Activated naive CD8-positive, alpha-beta T cell treated with anti-CD3 and anti-CD28 coated beads, Interleukin-2, amount 10 ng/mL, durations not matched to agents 7 days and 5 days (primary cell): Measurements from ENCODE around the gene HIPK2. TPM values are rescaled to one million over a fixed set of nuclear protein-coding genes. Genes with fewer than 3 reads are reported as not detected.
"Not testable (repeated sequence)": the region's sequence is repeated elsewhere in the genome, so short reads cannot be mapped to it uniquely, and the experiment has no call there.

Experiments used
- ATAC-seq: fragments of 150-1000 bp; cut with Tn5 transposase; one replicate; pipeline ENCODE4 v1.10.0; 2021; ENCODE audit warnings: low read depth, moderate library complexity
- POLR2A ChIA-PET: fragments of 350-600 bp; sonication (Branson Sonifier 250); formaldehyde crosslinking; loops from one replicate; lab custom pipeline; 2021; ENCODE audit warnings: antibody characterized with exemption; lab: Charles Lee
- DNase-seq: peaks from one replicate; pipeline ENCODE4 v3.0.0; 2021
- H3K27ac Mint-ChIP-seq: one replicate; pipeline ENCODE4 v1.8.0; 2022; ENCODE audit warnings: mild to moderate bottlenecking, mixed read lengths
- H3K27me3 Mint-ChIP-seq: one replicate; pipeline ENCODE4 v1.8.0; 2022; ENCODE audit warnings: mild to moderate bottlenecking, moderate library complexity, mixed read lengths
- H3K36me3 Mint-ChIP-seq: one replicate; pipeline ENCODE4 v1.8.0; 2021; ENCODE audit warnings: mild to moderate bottlenecking, mixed read lengths
- H3K4me1 Mint-ChIP-seq: one replicate; pipeline ENCODE4 v1.8.0; 2021; ENCODE audit warnings: mixed read lengths
- H3K4me3 Mint-ChIP-seq: one replicate; pipeline ENCODE4 v1.8.0; 2022; ENCODE audit warnings: mild to moderate bottlenecking, moderate library complexity, mixed read lengths
- H3K9me3 Mint-ChIP-seq: one replicate; pipeline ENCODE4 v1.8.0; 2021; ENCODE audit warnings: mixed read lengths
- total RNA-seq, 2 experiments: library from RNA; stranded (reverse); gene quantifications; one replicate each; pipeline ENCODE4 v1.2.3, GENCODE V29; 2021

The HIPK2 gene
- total RNA-seq, 2 experiments from 2014 or later, result 18.4 to 19.5 TPM

DNA sequence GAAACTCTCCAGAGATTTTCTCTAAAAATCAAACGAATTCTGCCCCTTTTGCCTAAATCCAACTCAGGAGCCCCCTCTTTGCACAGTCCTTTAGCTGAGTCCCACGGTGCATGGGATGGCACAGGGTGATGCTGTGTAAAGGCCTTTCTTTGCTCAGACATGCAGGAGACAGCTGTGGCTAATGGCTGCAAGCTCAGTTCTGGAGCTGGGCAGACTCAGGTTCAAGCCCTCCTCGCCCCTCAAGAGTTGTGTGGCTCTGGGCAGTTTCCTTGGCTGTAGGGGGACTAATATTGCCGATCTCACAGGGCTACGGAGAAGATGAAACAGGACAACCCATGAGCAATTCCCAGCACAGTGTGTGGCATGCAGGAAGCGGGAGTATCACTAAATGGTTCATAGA is 211.7 kb downstream of the HIPK2 start:
- DNase-seq (no peak), ATAC-seq (no peak)
- Mint-ChIP-seq H3K27me3 (no peaks in the 10 kb centered on the region), H3K4me3 (no peak overlapping the region), H3K9me3 (no peaks in the 10 kb centered on the region), H3K36me3 (peaks cover 2% of the 10 kb centered on the region), H3K4me1 (no peaks in the 10 kb centered on the region), H3K27ac (no peak overlapping the region)
- POLR2A ChIA-PET, result no interaction called here

DNA sequence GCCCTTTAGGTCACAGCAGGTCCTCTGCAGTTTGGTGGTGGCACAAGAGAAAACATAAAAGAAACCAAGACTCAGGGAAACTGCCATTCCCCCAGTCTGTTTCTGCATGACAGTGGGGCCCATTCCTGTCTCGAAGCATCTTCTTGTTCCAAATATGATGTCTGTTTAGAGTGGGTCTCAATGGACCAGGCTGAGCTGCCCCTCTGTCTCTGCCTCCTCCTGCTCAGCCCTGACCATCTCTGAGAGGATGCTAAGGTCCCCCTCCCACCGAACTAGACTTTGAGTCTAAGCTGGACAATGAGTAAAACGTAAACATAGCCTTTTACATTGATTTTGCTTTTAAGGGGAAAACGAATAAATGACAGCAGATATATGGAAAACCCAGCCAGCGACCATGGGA is 213.9 kb downstream of the HIPK2 start:
- Mint-ChIP-seq H3K27ac (no peak overlapping the region), H3K4me3 (no peak overlapping the region), H3K36me3 (peaks cover 2% of the 10 kb centered on the region), H3K9me3 (peaks cover 5% of the 10 kb centered on the region), H3K4me1 (no peaks in the 10 kb centered on the region), H3K27me3 (peaks cover 3% of the 10 kb centered on the region)
- no peak for DNase-seq
- POLR2A ChIA-PET, result no interaction called here
- no peak for ATAC-seq

DNA sequence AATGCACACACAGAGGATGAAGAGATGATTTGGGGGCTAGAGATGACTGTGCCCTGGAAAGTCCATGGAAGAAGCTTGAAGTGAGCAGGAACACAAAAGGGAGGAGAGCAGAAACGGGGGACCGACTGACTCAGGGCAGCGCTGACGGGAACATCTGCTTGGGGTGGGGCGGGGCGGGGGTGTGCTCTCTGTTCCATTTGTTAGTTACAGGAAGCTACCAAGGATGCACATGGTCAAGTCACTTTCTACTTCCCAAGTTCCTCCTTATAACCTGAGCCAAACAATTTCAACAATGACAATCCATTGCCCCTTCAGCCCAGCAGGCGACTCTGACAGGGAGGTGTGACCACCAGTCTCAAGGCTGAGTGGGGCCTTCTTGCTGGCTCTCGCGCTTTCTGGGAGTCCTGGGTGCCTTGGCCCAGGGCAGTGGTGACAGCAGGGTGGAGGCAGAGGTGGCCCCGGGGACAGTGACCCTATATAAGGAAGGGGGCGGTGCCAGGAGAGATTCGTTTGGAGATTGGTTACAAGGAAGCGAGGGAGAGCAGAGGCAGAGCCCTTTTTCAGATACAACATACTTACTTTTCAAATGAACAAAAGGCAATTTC is 214.7 kb downstream of the HIPK2 start:
- Mint-ChIP-seq H3K9me3 (peaks cover 5% of the 10 kb centered on the region), H3K27me3 (peaks cover 3% of the 10 kb centered on the region), H3K4me1 (no peaks in the 10 kb centered on the region), H3K27ac (no peak overlapping the region), H3K36me3 (peaks cover 2% of the 10 kb centered on the region), H3K4me3 (no peak overlapping the region)
- ATAC-seq, result no peak
- no peak for DNase-seq
- POLR2A ChIA-PET, result no interaction called here

DNA sequence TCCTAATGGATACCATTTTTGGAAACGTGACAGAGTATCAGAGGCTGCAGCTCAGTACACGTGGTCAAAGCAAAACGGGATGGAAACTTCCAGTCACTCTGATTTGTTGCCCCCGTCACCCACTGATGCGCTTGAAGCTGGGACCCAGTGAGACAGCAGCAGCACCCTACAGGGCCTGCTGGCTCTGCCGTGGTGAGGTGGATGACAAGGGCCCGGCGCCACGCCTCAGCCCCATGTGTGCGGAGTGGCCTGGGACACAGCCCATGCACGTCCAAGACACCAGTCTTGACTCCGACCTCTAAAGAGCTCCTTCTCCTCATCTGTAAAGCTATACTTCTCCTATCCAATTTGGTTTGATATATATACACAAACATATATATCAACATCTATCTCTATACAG is 215.3 kb downstream of the HIPK2 start:
- ATAC-seq (no peak), DNase-seq (no peak)
- POLR2A ChIA-PET, result no interaction called here
- peaks cover 3% of the 10 kb centered on the region for H3K27me3 Mint-ChIP-seq
- no peaks in the 10 kb centered on the region for H3K36me3 Mint-ChIP-seq
- peaks cover 5% of the 10 kb centered on the region for H3K9me3 Mint-ChIP-seq
- no peak overlapping the region for H3K4me3 Mint-ChIP-seq
- no peak overlapping the region for H3K27ac Mint-ChIP-seq
- H3K4me1 Mint-ChIP-seq, result no peaks in the 10 kb centered on the region

DNA sequence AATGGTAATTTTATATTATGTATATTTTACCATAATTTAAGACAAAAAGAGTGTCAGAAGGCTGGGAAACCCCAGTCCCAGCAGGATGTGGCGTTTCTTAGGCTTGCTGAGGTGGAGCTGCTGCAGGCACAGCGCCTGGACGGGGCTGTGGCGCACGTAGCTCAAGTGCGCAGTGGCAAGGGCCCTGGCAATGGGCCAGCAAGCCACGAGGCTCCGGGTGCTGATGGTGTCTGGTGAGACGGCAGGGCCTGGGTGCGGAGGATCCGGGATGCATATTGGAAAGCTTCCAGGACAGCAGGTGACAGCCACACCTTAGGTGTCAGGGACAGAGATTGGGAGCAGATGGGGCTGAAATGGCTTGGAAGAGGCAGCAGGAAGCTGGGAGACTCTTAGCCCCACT is 217.1 kb downstream of the HIPK2 start:
- Mint-ChIP-seq H3K4me1 (no peaks in the 10 kb centered on the region), H3K36me3 (no peaks in the 10 kb centered on the region), H3K4me3 (no peak overlapping the region), H3K27me3 (peaks cover 17% of the 10 kb centered on the region), H3K27ac (peak overlapping the region; percentile 41), H3K9me3 (peaks cover 5% of the 10 kb centered on the region)
- DNase-seq (no peak), ATAC-seq (no peak)
- POLR2A ChIA-PET, result no interaction called here

DNA sequence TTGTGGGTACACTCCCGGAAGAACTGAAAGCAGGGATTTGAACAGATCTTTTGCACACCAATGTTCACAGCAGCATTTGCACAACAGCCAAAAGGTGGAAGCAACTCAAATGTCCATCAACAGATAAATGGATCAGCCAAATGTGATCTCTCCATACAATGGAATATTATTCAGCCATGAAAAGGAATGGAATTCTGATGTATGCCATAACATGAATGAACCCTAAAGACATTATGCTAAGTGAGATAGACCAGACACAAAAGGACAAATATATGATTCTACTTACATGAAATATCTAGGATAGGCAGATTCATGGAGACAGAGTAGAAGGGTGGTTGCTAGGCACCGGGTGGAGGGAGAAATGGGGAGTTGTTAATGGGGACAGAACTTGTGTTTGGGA is 217.6 kb downstream of the HIPK2 start:
- ATAC-seq, result no peak
- Mint-ChIP-seq H3K4me3 (no peak overlapping the region), H3K27me3 (peaks cover 19% of the 10 kb centered on the region), H3K27ac (no peak overlapping the region), H3K4me1 (no peaks in the 10 kb centered on the region), H3K9me3 (peaks cover 5% of the 10 kb centered on the region), H3K36me3 (no peaks in the 10 kb centered on the region)
- POLR2A ChIA-PET, result no interaction called here
- no peak for DNase-seq

DNA sequence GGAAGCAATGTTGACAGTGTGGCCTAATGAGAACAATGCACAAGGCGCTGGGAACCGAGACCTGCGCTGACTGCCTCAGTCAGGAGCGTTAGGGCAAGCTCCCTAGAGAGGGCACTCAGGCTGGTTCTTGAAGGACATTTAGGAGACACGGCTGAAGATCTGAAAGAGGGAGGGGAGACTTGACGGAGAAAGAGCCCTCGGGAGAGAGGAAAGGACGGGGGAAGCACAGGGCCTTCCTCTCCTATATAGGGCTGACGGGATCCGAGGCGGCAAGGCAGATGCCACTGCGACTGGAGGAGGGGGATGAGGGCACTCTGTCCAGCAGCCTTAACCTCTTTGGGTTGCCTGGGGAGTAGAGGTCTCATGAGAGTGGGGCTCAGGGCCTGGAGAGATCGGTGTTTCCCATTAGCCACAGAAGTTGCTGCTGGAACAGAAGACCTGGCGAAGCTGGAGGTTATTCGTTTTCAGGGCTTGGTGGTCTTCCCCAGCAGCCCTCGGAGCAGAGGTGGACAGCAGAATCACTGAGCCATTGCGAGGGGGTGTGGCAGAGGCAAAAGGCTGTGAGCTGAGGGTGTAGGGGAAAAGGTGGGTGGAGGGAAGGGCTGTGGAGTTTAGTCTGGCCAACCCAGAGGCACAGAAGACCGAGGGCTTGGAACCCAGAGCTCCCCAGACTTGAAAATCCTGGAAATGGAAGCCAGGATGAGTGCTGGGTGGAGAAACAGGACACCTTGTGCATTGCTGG is 218.3 kb downstream of the HIPK2 start:
- Mint-ChIP-seq H3K27ac (no peak overlapping the region), H3K9me3 (peaks cover 5% of the 10 kb centered on the region), H3K4me3 (no peak overlapping the region), H3K36me3 (no peaks in the 10 kb centered on the region), H3K27me3 (peaks cover 23% of the 10 kb centered on the region), H3K4me1 (no peaks in the 10 kb centered on the region)
- ATAC-seq (no peak), DNase-seq (no peak)
- POLR2A ChIA-PET, result no interaction called here

DNA sequence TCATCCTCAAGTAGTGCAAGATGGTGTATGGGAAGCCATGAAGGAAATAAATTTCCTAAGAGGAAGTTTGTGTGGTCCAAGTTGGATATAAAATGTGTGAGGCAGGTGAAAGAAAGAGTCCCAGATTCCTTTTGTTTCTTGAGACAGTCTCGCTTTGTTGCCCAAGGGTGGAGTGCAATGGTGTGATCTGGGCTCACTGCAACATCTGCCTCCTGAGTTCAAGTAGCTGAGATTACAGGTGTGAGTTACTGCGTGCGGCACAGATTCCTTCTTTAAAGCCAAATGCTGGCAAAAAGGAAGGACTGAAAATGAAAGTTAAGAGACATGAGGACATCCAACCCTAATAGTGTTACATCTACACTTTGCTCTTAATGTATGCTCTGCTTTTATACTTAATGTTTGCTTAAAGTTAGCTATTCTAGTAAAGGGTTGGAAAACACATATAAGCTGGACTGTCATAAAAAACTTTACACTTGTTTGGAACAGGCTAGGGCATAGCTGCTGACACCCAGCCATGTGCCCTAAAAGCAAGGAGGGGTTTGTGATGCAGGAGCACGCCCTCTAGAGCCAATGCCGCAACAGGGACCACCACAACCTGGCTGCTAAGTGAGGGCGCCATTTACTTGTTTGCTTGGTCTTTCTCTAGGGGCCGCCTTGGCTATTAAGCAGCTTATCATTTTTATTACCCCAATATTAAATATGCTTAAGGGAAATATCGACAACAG is 219.8 kb downstream of the HIPK2 start:
- POLR2A ChIA-PET, result no interaction called here
- Mint-ChIP-seq H3K27ac (no peak overlapping the region), H3K9me3 (peaks cover 5% of the 10 kb centered on the region), H3K36me3 (no peaks in the 10 kb centered on the region), H3K4me1 (no peaks in the 10 kb centered on the region), H3K27me3 (peaks cover 23% of the 10 kb centered on the region), H3K4me3 (no peak overlapping the region)
- ATAC-seq (no peak), DNase-seq (no peak)

DNA sequence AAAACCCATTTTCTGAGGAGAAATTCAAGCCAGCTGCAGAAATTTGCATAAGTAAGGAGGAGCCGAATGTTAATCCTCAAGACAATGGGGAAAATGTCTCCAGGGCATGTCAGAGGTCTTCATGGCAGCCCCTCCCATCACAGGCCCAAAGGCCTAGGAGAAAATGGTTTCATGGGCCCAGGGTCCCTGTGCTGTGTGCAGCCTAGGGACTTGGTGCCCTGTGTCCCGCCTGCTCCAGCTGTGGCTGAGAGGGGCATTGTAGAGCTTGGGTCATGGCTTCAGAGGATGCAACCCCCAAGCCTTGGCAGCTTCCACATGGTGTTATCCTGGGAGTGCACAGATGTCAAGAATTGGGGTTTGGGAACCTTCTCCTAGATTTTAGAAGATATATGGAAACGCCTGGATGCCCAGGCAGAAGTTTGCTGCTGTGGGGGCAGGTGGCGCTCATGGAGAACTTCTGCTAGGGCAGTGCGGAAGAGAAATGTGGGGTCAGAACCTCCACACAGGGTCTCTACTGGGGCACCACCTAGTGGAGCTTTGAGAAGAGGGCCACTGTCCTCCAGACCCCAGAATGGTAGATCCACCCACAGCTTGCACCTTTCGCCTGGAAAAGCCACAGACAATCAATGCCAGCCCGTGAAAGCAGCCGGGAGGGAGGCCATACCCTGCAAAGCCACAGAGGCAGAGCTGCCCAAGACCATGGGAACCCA is 223.7 kb downstream of the HIPK2 start:
- H3K9me3 Mint-ChIP-seq, POLR2A ChIA-PET, H3K27ac Mint-ChIP-seq, ATAC-seq, H3K4me3 Mint-ChIP-seq, DNase-seq, H3K4me1 Mint-ChIP-seq, H3K36me3 Mint-ChIP-seq: not testable (repeated sequence)
- peaks cover 23% of the 10 kb centered on the region for H3K27me3 Mint-ChIP-seq

DNA sequence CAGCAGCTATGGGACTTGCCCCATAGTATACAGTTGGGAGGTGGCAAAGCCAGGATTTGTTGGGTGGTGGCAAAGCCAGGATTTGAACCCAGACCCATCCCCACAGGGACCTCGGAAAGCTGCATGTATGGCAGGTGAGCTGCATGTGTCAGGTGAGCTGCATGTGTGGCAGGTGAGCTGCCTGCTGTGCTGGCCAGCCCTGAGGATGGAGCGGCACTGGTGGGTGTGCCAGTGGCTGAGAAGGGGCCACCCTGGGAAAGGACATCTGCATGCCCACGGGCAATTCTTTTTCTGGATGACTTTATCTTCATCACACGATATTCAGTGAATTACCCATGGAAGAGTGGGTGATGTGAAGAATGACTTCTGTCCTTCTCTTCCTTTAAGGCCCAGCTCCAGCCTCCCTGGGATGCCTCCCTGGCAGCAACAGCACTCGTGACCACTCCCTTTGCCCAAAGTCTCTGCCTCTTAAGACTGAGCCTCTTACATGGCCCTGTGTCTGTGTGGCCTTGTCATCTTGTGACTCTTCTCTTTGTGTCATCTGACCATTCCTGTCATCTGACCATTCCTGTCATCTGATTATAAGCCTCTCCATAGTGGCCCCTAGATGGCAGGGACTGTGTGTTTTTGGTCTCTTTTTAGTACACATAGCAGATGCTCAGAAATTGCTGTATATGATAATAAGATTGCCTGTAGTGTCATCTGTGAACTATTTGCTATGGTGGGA is 229.3 kb downstream of the HIPK2 start:
- no peak overlapping the region for H3K4me3 Mint-ChIP-seq
- POLR2A ChIA-PET, result no interaction called here
- H3K9me3 Mint-ChIP-seq, result no peaks in the 10 kb centered on the region
- no peak for DNase-seq
- ATAC-seq, result no peak
- H3K4me1 Mint-ChIP-seq, result no peaks in the 10 kb centered on the region
- no peaks in the 10 kb centered on the region for H3K36me3 Mint-ChIP-seq
- no peak overlapping the region for H3K27ac Mint-ChIP-seq
- peaks cover 3% of the 10 kb centered on the region for H3K27me3 Mint-ChIP-seq

DNA sequence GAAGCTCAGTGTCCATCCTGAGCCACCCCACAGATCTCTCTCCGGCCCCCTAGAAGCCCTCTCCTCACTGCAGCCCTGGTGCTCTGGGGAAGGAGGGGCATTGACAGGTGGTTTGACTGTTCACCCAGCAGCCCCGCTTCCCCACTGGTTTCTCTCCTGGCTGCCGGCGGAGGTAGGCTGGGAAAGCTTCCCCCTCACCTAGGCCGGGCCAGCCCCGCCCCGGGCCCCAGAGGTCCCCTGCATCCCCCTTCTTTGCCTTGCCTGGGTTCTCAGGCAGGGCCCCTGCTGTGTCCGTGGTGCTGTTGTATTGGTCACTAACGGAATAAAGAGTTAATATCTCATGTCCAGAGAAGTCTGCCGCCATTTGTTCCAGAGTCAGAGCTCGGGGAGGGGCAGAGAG is 233.2 kb downstream of the HIPK2 start:
- Mint-ChIP-seq H3K36me3 (no peaks in the 10 kb centered on the region), H3K4me1 (no peaks in the 10 kb centered on the region), H3K27me3 (no peaks in the 10 kb centered on the region), H3K9me3 (no peaks in the 10 kb centered on the region), H3K4me3 (no peak overlapping the region), H3K27ac (no peak overlapping the region)
- POLR2A ChIA-PET, result no interaction called here
- DNase-seq (no peak), ATAC-seq (no peak)

DNA sequence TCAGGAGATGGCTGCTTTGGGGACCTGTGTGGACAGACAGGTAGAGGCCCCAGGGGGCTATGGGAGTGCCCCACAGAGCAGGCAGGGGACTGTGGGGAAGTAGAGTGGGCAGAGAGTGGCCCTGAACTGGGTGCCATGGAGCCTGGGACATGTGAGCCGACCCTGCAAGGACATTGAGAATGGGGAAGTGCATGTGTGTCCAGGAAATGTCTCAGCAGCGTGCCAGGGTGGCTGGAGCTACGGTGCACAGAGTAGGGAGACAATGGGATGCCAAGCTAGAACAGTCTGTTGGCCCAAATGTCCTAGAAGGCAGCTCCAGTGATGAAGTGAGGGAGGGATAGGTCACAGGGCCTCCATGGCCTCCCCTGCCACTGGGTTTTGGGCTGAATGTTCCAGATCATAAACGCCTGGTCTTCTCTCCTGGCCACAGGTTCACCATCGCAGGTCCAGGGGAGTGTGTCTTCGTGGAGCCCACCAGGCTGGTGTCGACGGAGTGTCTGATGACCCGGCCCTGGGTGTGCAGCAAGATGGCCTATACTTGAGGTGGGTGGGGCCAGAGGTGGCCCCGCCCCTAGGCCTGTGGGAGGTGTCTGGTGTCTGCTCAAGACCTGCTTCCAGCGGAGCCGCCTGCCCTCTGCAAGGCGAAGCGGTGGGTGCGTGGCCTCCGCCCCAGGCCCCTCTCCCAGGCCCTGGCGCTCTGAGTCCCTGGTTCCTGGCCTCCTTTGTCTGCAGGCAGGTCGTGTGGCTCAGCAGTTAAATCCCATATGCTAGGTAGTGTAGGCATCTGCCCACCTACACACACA is 233.8 kb downstream of the HIPK2 start:
- H3K36me3 Mint-ChIP-seq, result no peaks in the 10 kb centered on the region
- no peaks in the 10 kb centered on the region for H3K4me1 Mint-ChIP-seq
- H3K27ac Mint-ChIP-seq, result no peak overlapping the region
- no peaks in the 10 kb centered on the region for H3K9me3 Mint-ChIP-seq
- POLR2A ChIA-PET, result no interaction called here
- H3K27me3 Mint-ChIP-seq, result no peaks in the 10 kb centered on the region
- ATAC-seq, result no peak
- H3K4me3 Mint-ChIP-seq, result no peak overlapping the region
- no peak for DNase-seq
